Activated CD4-positive, alpha-beta T cell treated with anti-CD3 and anti-CD28 coated beads, Interleukin-2, amount 50 U/mL, for 24 hours (primary cell): ENCODE data around the gene ZNF296.

Experiments used
- DNase-seq, 2 donors: peaks; one replicate each; pipeline ENCODE4 v3.0.0-alpha.2; 2020; ENCODE audit warnings: low read depth in 1 of 2, low spot score in 1 of 2

Gene ZNF296

DNA sequence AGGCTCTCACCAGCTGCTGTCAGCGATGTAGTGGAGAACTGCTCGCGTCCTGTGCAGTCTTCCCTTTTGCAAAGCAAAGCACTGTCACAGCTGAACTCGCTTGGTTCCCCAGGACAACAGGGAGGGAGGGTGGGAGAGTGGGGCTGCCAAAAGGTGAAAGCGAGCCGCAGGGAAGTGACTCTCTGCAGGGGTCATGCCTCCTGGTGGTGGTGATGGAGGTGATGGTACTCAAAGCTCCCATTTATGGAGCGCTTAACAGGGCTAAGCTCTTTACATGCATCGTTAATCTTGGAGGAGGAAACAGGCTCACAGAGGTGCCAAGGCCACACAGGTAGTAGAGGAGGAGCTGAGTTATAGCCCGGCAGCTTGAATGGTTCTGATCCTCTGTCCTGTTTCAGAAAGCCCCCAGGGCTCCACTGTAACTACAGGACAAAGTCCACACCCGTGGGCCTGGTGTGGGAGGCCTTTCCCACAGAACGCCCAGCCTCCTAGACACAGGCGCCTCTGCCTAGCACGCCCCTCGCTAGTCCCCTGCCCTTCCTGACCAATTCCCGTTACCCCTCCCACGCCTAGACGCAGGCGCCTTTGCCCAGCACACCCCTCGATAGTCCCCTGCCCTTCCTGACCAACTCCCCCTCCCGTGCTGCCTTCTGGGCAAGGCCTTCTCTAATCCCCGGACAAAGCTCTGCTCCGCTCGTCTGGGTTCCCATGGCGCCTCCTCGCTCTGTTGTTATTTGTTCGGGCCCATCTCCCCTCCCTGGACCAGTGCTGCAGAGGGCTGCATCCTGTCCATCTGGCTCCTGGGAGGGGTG lies 27.4 kb upstream of the ZNF296 start:
- DNase-seq, result no peak

DNA sequence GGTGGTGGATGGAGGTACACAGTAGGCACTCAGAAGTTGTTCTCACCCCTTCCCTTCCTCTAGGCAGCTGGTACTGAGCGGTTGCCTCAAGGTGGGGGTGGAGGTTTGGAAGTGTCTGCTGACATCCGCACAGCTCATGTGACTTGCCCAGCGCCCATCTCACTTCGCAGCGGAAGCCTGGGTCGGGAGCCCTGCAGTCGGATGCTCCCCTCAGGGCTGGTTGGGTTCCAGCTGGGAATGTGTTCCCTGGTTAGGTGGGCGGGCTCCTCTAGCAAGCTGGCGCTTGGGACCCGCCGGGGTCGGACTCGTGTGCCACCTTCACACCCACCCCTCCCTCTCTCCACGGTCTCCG lies 26.9 kb upstream of the ZNF296 start:
- no peak for DNase-seq

DNA sequence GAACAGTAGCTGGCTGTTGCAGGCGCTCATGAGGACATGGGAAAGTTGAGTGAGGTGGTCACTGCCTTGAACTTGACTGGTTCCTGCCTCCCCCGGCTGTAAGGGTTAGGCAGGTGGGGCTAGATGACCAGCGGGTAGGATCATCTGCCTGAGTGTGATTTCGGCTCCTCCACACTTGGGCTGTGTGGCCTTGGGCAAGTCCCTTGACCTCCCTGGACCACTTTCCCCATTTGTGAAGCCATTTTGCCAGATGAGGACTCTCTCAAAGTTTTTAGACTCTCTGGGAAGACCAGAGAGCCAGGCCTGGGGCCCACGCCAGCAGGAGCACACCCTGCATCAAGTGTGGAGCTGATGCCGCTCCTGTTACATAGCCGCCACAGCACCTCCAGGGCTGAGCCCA lies 26.2 kb upstream of the ZNF296 start:
- DNase-seq, result no peak

DNA sequence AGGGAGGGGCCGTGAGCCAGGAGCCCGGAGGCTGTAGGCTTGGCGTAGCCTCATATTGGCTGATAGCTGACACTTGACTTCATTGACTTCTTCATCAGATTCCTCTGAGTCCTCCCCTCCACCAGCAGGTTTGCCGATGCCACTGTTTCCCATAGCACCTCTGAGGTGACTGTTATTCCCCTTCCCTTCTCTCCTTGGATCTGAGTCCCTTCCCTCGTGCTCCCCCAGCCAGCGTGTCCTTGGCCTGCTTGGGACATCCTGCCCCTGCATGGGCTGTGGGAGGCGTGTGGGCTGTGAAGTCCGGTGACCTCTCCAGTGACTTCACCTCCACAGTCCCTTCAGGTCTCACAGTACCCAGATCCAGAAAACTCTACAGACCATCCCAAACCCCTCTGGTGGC lies 25.5 kb upstream of the ZNF296 start:
- no peak for DNase-seq

DNA sequence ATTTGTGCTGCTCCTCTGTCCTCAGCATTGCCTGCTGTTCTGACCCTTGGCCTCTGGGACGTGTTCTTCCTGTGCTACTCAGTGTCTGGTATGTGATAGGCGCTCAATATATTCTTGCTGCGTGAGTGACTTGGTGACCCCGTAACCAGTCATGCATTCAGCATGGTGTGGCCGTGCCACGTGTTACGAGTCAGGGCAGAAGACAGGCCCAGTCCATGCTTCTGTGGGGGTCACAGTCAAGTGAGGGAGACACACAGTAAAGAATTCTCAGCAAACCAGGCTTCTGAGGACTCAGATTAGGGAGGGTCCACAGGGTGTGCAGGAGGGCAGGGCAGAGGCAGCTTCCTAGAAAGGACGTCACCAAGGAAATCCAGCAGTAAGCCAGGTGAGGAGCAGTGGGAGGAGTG lies 24.6 kb upstream of the ZNF296 start:
- DNase-seq, result no peak

DNA sequence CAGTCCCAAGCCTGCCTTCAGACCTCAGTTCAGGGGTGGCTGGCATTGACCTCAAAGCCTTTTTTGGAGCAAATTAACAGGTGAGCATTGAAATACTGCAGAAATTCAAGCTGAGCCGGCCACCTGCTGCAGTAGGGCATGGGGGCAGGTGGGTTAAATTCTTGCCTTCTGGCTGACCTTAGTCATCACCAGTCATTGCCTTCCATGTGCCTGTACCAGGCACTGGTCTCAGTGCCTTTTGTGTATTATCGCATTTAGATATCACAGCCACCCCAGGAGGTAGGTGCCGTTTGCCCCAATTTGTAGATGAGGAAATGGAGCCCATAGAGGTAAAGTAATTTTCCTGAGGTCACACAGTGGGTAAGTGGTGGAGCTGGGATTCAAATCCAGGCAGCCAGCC lies 23.9 kb upstream of the ZNF296 start:
- no peak for DNase-seq

DNA sequence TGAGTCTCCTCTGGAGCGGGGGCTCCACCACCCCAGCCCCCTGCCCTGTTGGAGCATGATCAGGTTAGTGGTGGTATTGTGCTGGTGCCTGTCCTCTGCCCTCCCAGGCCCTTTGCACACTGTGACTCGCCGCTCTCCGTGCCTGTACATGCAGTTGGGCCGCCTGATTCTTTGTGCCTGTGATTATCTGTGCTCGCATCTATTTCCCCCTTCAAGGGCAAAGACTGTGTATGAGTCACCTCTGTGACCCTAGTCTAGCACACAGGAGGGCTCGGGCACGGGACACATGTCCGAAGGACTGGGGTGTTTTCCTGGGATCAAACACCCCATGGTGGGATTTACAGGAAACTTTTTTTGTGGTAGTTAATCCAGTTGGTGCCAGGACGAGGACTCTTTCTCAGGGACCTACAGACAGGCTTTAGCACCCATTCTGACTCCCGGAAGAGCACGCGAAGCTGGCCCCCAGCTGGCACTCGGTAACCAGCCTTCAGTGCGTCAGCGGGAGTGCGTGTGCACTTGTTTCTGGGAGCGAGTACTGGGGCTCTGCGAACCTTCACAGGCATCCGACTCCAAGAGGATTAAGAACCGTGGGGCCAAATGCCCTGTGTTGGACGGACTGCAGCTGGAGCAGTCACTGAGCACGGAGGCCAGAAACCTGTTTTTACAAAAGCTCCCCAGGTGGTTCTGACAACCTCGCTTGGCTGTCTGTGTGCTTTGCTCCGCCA lies 23.4 kb upstream of the ZNF296 start:
- DNase-seq, result no peak

DNA sequence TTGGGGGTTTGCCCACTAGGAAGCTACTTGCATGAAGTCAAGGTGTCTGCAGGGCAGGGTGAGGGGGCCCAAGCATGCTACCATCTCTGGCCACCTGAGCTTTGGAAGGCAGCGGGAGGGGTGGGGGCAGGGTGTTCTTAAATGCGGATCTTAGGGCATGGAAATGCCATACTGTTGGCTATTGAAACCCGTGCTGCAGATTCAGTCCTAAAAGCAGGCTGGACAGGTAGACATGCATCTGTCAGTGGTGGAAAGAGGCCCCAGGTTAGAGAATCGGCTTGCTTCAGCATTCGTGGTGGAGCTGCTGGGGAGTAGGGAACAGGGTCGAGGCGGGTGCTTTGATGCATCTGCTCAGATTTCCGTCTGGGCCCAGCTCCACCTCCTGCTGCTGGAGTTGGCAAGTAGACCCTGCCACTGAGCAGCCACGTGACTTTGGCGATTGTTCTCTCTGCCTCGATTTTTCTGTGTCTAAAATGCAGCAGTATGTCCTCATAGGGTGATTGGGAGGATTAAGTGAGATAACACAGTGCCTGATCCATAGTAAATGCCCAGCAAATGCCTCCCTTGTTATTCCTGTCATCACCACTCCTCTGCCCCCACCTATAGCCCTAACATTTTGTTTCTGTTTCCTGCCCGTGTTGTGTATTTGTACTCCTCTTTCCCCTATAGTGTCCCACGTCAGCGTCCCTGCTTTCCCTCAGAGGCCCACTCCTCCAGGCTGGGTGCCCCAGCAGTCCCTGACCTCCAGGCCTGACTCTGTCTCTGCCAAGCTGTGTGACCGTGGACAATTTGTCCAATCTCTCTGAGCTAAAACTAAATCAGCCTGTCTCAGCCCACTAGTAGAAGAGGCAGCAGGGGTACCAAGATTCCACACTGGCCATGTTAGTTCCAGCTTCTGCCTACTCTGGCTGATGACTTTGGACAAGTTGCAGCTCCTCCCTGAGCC lies 22.5 kb upstream of the ZNF296 start:
- DNase-seq, result no peak

DNA sequence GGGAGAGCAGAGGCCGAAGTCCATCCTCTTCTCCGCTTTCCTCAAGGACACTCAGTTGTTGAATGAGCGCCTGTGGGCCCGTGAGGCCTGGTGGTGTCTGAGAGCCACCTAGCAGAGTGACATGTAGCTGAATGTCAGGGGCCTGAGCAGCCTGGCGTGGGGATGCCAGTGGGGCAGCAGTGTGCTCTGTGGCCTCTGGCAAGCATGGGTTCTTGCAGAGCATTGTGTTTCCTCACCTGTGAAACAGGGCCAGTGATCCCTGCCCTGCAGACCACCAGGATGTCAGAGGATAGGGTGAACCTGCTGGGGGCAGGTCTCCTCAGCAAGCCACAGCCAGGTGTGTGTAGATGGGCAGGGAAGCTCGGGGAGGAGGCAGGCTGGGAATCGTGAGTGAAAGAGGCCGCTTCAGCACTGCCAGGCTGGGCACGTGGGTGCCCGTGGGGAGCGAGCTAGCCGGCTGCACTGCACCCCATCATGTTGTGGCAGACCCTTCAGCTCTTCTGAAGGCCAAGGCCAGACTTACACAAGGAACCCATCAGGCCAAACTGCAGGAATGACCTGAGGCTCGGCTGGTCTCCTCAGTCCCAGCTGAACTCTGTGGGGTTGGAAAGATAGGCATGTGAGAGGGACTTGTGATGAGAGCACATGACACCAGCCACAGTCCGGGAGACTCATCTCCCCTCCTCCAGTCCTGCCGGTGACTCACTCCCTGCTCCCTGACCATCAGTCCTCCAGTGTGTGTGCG lies 21.7 kb upstream of the ZNF296 start:
- no peak for DNase-seq

DNA sequence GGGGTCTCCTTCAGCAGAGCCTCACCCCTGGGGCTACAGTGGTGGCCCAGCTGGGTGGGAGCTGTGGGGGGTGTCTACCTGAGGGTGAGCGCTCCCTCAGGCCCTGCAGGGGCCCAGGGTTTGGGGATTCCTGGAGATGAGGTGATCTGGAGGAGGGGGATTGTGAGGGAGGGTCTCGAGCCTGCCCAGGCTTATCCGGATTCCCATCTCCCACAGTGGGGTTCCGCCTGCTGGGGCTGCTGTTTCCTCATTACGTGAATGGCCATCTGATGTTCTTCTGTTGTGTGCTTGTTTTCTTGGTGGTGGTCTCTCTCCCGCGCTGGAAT lies 21.1 kb upstream of the ZNF296 start:
- DNase-seq, result no peak

DNA sequence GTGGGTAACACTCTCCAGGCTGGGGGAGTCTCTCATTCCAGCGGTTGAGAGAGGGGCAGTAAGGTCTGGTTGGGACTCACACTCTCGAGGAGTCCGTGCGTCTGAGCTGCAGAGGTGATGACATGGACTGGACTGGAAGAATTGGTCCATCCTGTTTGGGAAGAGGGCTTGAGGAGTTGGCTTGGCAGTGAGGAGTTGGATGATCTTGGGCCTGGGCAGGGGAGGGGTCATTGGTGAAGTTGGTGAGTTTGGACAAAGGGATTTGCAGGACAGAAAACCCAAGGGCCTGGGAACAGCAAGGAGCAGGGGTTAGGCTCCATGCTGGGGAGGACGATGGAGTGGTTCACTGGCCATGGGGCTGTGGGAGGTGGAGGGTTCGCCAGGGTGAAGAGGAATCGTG lies 20.4 kb upstream of the ZNF296 start:
- DNase-seq, result no peak

DNA sequence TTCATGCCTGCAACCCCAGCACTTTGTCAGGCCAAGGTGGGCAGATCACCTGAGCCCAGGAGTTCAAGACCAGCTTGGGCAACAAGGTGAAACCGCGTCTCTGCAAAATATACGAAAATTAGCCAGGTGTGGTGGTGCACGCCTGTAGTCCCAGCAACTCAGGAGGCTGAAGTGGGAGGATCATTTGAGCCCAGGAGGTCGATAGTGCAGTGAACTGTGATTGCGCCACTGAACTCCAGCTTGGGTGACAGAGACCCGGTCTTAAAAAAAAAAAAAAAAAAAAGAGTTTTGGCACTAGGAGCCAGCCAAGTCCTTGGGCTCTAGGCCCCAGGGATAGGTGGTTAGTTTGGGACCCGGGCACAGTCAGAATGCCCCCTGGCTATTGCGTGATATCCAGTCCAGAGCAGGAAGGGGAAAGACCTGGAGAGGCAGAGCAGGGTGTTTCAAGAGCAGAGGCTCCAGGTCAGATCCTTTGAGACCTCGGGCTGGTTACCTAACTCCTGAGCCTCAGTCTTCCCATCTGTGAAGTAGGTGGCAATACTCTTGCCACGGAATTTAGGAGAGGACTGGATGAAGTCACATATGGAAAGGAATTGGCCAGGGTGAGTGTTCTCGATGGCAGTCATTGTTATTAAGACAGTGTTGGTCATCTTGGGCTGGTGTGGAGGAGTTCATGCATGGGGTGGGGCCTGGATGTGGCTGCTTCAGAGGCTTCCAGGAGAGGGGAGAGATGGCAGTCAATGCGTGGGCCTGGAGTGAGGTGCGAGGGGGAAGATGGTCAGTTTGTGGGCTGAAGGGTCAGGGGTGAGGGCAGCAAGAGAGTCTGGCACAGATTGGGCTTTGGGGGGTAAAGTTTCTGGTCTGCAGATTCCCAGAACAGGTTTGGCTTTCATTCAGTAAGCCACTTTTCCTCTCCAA lies 19.5 kb upstream of the ZNF296 start:
- no peak for DNase-seq

DNA sequence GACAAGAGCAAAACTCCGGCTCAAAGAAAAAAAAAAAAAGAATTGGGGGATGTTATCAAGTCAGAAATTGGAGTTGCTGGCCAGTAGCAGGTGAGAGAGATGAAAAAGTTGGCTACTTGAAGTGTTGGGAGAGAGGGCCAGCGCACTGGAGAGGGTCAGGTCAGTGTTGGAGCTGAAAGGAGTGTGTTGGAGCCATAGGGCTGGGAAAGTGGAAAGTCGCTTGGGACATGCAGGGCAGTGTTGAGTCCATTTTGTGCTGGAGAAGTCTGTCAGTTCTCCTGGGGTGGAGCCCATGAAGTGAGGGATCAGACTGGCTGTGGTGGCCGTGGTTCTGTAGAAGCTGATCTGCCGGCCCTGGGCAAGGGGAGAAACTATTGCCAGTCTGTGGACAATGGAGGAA lies 18.4 kb upstream of the ZNF296 start:
- DNase-seq, result no peak

DNA sequence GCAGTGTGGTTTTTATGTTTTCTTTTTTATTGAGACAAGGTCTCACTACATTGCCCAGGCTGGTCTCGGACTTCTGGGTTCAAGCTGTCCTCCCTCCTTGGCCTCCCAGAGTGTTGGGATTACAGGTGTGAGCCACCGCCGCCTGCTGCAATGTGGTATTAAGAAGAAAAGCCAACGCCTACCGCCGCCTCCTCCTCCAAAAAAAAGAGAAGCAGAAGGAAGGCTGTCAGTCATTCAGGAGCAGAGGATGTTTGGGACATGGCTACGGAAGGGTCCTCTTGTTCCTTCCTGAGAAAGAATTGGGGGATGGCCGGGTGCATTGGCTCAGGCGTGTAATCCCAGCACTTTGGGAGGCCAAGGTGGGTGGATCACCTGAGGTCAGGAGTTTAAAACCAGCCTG lies 17.9 kb upstream of the ZNF296 start:
- no peak for DNase-seq

DNA sequence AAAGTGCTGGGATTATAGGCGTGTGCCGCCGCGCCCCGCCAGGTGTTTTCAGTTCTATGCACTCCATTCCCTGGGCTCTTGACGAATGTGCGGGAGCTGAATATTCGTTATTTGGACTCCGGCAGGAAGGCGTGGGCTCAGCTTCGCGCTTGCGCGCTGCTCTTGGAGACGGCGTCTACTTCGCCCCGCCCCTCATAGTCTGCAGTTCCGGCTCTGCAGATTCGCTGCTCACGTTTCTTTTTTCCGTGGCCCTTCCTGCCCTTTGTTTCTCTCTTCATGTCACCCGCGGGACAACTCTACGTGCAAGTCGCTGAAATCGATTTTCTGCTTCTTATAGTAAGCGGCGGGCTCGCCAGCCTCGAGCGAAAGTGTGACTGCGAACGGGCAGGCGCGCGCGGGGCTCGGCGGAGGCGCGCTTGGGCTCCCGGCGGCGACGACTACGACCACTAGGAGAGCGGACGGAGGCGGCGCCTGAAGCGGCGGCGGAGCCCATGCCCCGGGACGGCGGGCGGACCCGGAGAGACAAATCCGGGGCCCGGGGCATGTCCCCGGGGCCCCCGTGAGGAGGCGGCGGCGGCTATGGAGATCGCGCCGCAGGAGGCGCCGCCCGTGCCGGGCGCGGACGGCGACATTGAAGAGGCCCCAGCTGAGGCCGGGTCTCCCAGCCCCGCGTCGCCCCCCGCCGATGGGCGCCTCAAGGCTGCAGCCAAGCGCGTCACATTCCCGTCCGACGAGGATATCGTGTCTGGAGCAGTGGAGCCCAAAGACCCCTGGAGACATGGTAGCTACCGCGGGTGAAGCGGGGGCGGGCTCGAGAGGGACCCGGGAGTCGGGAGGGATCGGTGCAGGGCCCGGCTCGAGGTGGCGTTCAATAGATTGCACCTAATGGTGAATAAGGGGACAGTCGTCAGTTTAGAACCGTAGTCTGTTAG lies 16.7 kb upstream of the ZNF296 start, which contains the start of gene PPP1R37:
PPP1R37 (plus strand) TSS at position 433 of the 932 bp plus-strand sequence; CDS start at position 580, 147 bp downstream.
- DNase-seq, result peak; percentile 82 to 90

DNA sequence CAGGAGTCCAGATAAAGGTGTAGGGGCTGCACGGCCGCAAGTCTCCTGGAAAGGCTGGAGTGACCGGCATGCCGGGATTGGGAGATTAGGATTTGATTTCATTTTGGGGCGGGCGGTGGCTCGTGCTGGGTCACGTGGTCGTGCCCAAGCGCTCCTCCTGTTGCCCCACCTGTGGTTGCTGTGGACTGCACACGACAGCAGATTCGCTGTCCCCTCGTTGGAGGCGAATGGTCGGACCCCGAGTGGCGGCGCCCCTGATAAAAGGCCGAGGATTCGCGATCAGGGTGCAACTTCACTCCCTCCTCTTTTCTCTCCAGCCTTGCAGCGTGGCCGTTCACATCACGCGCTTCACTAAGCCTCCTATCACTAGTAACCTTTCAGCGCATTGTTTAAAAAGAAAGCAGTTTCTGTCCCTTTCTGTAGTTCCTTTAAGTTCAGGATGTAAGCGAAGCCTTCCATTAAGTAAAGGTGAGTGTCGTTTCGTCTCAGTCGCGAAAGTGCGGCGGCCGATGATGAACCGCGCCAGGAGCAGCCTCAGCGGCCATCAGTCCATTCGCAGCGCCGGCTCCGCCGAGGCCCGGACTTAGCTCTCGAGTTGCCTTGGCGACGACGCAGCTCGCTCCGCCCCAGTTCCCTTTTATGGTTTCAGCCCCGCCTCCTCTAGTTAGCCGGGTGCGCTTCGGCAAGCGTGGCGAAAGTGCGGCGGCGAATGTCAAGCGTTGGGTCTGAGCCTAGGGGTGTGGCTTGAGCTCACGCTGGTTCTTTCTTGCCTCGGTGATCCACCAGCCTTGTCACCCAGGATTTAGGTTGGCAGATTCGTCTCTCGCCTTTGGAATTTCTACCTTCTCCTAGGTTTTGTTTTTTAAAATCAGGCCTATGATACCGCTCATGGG lies 15.0 kb upstream of the ZNF296 start:
- DNase-seq, result peak; percentile 77 to 94

DNA sequence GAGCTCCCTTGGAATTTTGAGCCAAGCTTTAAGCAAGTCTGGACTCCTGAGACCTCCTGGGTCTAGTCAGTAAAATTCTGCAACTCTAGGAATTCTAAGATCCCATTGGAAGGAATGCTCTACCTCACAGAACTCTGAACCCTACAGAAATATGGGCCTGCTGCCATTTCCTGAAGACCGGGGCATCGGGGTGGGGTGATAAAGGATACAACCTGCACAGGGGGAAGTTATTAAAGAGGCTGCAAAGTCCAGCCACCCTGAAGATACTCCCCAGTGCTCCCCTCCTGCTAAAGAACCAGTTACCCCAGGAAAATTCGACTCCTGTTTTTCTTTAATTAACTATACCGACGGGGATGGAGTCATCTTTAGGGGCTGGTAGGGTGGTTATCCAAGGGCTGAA lies 14.3 kb upstream of the ZNF296 start:
- no peak for DNase-seq

DNA sequence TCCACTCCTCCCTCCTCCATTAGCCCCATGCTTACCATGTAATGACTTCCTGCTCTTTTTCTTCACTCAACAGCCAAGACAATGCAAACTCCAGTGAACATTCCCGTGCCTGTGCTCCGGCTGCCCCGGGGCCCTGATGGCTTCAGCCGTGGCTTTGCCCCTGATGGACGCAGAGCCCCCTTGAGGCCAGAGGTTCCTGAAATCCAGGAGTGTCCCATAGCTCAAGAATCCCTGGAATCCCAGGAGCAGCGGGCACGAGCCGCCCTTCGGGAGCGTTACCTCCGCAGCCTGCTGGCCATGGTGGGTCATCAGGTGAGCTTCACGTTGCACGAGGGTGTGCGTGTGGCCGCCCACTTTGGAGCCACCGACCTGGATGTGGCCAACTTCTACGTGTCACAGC lies 13.8 kb upstream of the ZNF296 start:
- DNase-seq, result no peak
